Measurements from ENCODE around the gene SEC16A.

DNA sequence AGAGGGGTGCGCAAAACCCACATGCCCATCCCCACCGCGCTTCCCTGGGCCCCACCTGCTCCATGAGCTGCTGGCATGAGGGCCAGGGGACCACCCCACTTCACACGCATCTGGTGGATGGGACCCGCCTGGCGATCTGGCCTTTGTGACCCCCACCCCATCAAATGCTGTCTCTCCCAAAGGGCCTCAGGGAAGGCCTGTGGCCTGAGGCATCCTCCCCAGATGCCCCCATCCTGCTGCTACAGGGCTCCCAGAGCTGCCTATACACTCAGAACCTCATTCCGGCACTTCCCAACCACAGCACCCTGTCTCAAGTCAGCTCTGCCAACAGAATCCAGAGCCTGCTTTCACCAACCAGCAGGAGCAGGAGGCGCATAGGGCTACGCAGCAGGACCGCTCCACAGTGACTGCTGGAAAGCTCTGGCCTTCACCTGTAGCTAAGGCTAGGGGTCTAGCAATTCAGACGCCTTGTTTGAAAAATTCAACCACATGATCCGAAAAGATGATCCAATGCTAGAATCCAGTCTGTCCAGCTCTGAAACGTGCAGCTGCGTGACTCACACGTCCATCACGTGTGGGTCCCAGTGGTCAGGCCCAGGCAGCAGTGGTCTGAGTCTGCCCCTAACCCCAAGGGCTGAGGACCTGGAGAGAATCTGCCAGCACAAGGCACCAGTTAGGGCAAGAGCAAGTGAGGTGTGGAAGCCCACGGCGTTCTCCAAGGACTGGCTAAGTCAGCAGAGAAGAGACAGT, 81.5 kb downstream of the SEC16A start:
- TF ChIP-seq CTCF (IDR thresholded peaks at IDR 0.05), result no peak
- no peak for TF ChIP-seq POLR2AphosphoS5 (IDR thresholded peaks at IDR 0.05)
- no peak for TF ChIP-seq POLR2A (IDR thresholded peaks at IDR 0.05)
